HG02870 (cell line): Measurements from ENCODE around the gene CYP2A7.
"Not testable (repeated sequence)": the region's sequence is repeated elsewhere in the genome, so short reads cannot be mapped to it uniquely, and the experiment has no call there.

ENCODE experiments used
- ATAC-seq: cut with Tn5 transposase; IDR thresholded peaks from one replicate; pipeline ENCODE4 v1.9.1; 2021; ENCODE audit warnings: mild to moderate bottlenecking, moderate library complexity; ENCODE audit not compliant: unreplicated experiment

The CYP2A7 gene

GRCh38 chr19:40843653-40844052, 38.4 kb downstream of the CYP2A7 start:
- not testable (repeated sequence) for ATAC-seq

DNA sequence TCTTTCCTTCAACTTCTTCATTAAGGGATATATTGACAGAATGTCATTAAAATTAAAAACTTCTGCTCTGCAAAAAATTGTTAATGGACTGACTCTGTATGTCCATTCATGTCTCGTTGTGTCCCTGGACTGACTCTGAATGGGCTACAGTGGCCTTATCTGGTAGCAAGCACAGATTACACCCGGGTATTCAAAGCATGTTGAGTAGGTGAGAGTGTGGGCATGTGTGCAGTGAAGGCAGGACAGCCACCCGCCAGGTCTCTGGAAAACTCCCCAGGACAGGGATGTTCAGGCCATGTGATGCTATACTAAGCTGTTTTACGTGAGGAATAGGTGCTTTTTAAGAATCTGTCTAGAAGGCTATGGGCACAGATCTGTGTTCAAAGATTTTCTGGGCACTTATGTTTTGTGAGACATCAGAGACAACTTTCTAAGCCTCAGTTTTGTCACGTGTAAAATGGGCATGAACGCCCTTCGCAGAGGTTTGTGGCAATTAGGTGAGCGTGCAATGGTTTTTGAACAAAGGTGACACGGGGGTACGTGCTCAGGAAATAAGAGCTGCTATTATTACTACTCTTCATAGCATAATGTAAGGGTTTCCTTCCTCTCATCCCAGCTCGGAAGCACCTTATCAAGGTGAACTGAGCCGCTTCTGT, 38.9 kb downstream of the CYP2A7 start:
- ATAC-seq: not testable (repeated sequence)

- not testable (repeated sequence) for ATAC-seq
Observed at GRCh38 chr19:40842012-40842411, 40.0 kb downstream of the CYP2A7 start.

DNA sequence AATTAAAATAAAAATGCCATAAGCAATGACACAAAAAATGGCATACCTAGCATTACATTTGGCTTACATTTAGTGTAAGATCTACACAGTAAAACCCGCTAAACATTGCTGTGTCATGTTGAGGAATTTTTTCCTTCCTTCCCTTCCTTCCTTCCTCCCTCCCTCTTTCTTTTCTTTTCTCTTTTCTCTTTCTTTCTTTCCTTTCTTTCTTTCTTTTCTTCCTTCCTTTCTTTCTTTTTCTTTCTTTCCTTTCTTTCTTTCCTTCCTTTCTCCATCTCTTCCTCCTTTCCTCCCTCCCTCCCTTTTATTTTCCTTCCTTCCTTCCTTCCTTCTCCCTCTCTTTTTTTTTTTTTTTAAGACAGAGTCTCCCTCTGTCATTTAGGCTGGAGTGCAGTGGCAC, 43.6 kb downstream of the CYP2A7 start:
- not testable (repeated sequence) for ATAC-seq

GRCh38 chr19:40836754-40837429, 45.1 kb downstream of the CYP2A7 start:
- no peak for ATAC-seq

- not testable (repeated sequence) for ATAC-seq
Observed at GRCh38 chr19:40833728-40834533, 48.1 kb downstream of the CYP2A7 start.

DNA sequence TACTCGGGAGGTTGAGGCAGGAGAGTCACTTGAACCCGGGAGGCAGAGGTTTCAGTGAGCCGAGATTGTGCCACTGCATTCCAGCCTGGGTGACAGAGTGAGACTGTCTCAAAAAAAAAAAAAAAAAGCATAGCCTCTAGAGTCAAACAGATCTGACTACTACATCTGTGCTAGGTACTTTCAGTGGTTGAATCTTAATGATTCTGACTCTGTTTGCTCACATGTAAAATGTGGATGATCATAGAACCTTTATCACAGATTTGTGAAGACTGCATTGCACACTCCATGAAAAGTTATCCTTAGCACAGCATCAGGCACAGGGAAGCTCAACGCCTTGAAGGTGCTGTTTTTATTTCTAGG, 49.6 kb downstream of the CYP2A7 start:
- not testable (repeated sequence) for ATAC-seq

- no peak for ATAC-seq
Observed at GRCh38 chr19:40831502-40832430, 50.3 kb downstream of the CYP2A7 start.

DNA sequence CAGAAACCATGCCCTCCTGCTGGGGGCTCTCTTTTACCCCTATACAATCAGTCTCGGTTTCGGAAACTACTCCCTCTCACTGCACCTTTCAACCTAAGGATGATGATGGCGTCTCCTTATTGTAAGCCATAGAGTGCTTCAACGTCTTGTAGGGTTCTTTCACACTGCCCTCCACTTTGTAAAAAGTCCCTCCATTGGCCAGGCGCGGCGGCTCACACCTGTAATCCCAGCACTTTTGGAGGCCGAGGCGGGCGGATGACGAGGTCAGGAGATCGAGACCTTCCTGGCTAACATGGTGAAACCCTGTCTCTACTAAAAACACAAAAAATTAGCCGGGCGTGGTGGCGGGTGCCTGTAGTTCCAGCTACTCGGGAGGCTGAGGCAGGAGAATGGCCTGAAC, 51.3 kb downstream of the CYP2A7 start:
- not testable (repeated sequence) for ATAC-seq

DNA sequence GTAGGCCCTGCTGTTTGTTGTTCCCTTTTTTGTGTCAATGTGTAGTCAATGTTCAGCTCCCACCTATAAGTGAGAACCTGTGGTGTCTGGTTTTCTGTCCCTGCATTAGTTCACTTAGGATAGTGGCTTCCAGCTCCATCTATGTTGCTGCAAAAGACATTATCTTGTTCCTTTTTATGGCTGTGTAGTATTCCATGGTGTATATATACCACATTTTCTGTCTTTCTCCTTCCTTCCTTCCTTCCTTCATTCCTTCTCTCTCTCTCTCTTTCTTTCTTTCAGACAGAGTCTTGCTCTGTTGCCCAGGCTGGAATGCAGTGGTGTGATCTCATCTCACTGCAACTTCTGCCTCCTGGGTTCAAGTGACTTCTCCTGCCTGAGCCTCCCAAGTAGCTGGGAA, 52.8 kb downstream of the CYP2A7 start:
- ATAC-seq: no peak

GRCh38 chr19:40827386-40828247, 54.4 kb downstream of the CYP2A7 start:
- no peak for ATAC-seq

DNA sequence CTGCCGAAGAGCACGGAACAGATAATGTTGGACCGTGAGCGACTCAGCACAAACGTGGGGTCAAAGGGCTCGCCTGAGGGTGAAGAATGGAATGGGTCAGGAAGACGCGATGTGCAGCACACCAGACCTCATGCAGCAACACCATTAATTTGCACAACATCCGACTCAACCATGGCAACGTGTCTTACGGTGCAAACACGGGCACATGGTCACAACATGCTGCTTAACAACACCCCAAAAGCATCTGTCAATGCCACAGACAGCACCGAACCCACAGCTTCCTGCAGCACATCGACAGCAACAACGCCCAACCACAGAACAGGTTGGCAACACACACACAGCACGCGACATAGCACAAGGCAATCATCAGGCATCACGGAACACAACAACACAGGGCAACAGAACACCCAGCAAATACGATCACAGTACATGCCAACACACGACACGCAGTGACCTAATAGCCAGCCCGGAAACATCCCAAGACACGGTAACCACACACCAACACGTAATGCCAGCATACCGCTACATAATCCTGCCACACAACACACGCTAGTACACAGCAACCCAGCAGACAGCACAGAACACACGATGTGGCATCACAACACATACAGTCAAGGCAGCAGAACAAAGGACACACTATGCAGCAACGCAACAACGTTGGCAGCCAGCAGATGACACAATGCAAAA, 55.2 kb downstream of the CYP2A7 start:
- ATAC-seq: not testable (repeated sequence)

DNA sequence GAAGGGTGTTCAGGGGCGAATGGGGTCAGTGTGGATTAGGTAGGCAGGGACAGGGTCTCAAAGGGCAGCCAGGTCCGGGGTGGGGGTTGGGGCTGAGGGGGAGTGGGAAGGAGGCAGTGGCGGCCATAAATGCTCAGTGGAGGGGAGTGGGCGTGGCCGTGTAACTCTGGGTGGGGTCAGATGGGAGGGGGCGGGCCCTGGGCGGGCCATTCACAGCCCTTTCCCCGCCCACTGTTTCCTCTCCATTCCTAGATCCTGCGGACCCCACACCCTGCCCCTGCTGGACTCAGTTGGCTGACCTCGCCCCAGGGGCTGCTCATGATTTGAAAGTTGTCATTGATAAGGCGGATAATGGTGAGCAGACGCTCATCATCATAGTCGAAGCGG, 55.7 kb downstream of the CYP2A7 start:
- ATAC-seq: not testable (repeated sequence)

DNA sequence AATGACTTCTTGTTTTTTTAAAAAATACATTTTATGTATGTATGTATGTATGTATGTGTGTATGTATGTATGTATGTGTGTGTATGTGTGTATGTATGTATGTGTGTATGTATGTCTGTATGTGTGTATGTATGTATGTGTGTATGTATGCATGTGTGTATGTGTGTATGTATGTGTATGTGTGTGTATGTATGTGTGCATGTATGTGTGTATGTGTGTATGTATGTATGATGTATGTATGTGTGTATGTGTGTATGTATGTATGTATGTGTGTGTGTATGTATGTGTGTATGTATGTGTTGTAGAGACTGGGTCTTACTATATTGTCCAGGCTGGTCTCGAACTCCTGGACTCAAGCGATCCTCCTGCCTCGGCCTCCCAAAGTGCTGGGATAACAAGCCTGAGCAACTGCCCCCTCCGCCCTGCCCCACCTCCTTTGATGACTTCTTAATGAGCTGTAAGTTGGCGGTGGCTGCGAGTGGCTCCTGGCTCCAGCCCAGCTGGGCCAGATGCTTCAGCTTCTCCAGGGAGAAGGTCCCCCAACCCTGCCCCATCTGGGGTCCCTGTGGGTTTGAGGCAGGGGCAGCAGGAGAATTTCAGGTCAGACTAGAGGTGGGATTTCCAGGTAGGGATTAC, 56.5 kb downstream of the CYP2A7 start:
- not testable (repeated sequence) for ATAC-seq
